ENCODE measurements around the gene SPATA9.

SPATA9 gene

DNA sequence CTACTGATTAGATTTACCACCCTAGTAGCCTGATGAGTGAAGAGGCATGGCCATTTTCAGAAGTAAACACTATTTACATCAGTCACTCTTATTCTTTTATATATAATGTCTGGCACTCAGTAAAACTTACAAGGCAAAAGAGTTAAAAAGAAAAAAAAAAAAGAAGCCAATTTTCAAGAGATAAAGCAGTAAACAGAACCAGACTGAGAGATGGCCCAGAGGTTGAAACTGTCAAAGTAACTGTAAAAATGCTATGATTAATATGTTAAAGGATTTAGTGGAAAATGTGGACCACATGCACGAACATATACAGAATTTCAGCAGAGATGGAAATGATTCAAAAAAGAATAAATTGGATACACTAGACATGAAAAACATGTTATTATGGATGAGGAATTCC lies 69.3 kb downstream of the SPATA9 start:
- no peak for DNase-seq

GRCh38 chr5:95611396-95611795 lies 71.4 kb downstream of the SPATA9 start:
- no peak for DNase-seq

DNA sequence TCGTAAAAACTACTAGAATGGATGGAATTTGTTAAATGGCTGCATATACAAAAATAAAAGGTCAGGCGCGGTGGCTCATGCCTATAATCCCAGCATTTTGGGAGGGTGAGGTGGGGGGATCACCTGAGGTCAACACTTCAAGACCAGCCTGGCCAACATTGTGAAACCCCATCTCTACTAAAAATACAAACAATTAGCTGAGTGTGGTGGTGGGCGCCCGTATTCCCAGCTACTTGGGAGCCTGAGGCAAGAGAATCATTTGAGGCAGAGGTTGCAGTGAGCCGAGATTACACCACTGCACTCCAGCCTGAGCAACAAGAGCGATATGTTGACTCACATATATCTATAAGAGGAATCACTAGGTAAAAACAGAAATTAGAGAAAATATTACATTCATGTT lies 72.2 kb downstream of the SPATA9 start:
- DNase-seq = no peak

GRCh38 chr5:95609711-95610110 lies 73.1 kb downstream of the SPATA9 start:
- no peak for DNase-seq
